ENCODE results near the gene ABHD15. TPM values are rescaled to one million over a fixed set of nuclear protein-coding genes. Genes with fewer than 3 reads are reported as not detected.

Gene ABHD15
- total and polyA plus RNA-seq, 2 donors (not counting 3 experiments of a cell fraction or from before 2014, with no cell fraction given): 3.8 to 5.6 TPM

GRCh38 chr17:29524692-29525091 lies 42.1 kb downstream of the ABHD15 start:
- BruUV-seq (replicated peaks): no TSS peak
- no peak for FAIRE-seq
- Histone ChIP-seq H3K4me3 (replicated peaks in 1 of 3; ENCODE audit: insufficient read depth in 1 of 3, low read depth in 1 of 3, low read length in 3 of 3) (no peak overlapping the region), H3K36me3 (ENCODE audit: control insufficient read depth in 2 of 2, extremely low read depth in 1 of 2, insufficient read depth in 2 of 2, low read length in 2 of 2) (peaks cover 3 to 9% of the 10 kb centered on the region in 2 experiments), H3K9me3 (replicated peaks; ENCODE audit: control insufficient read depth, insufficient read depth, low read length) (no peaks in the 10 kb centered on the region), H3K4me1 (ENCODE audit: control insufficient read depth, extremely low read depth, insufficient read depth, low read length) (no peaks in the 10 kb centered on the region), H3K9me1 (replicated peaks; ENCODE audit: control insufficient read depth, extremely low read depth, insufficient read depth, low read length) (no peaks in the 10 kb centered on the region), H3K79me2 (ENCODE audit: control insufficient read depth, insufficient read depth, low read length) (no peaks in the 10 kb centered on the region), H3K27me3 (ENCODE audit: control insufficient read depth in 2 of 2, insufficient read depth in 2 of 2, low read length in 2 of 2) (no peaks in the 10 kb centered on the region), H3K9ac (replicated peaks; ENCODE audit: extremely low read depth, insufficient read depth, low read length) (no peak overlapping the region), H4K20me1 (replicated peaks; ENCODE audit: control insufficient read depth, extremely low read depth, insufficient read depth, low read length) (no peaks in the 10 kb centered on the region), H3K4me2 (ENCODE audit: insufficient read depth, low read length) (no peak overlapping the region), H3K27ac (ENCODE audit: insufficient read depth, low read depth, low read length) (no peak overlapping the region), H2AFZ (ENCODE audit: low read depth, low read length) (no peak overlapping the region)
- dilution Hi-C loops (cut with MboI; ENCODE audit: extremely low pct_ligation_motif_present, low sequenced_read_pairs) (no loop called here), intact Hi-C loops (cut with micrococcal nuclease) (no loop called here)
- no peak for DNase-seq (ENCODE audit: low read depth, low spot score)
- TF ChIP-seq, protein P1, sequence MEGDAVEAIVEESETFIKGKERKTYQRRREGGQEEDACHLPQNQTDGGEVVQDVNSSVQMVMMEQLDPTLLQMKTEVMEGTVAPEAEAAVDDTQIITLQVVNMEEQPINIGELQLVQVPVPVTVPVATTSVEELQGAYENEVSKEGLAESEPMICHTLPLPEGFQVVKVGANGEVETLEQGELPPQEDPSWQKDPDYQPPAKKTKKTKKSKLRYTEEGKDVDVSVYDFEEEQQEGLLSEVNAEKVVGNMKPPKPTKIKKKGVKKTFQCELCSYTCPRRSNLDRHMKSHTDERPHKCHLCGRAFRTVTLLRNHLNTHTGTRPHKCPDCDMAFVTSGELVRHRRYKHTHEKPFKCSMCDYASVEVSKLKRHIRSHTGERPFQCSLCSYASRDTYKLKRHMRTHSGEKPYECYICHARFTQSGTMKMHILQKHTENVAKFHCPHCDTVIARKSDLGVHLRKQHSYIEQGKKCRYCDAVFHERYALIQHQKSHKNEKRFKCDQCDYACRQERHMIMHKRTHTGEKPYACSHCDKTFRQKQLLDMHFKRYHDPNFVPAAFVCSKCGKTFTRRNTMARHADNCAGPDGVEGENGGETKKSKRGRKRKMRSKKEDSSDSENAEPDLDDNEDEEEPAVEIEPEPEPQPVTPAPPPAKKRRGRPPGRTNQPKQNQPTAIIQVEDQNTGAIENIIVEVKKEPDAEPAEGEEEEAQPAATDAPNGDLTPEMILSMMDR (IDR thresholded peaks at IDR 0.05; ENCODE audit: extremely low read depth in 1 of 2, insufficient read depth in 1 of 2, low read depth in 1 of 2, low read length in 2 of 2): no peak
- TF ChIP-seq JUN (IDR thresholded peaks at IDR 0.05; ENCODE audit: borderline replicate concordance, insufficient read depth, insufficient read length, low read depth) (no peak), MAX (IDR thresholded peaks at IDR 0.05; ENCODE audit: insufficient read depth, insufficient read length) (no peak), FOS (IDR thresholded peaks at IDR 0.05; ENCODE audit: borderline replicate concordance, insufficient read depth, low read length) (no peak), POLR2AphosphoS5 (IDR thresholded peaks at IDR 0.05; ENCODE audit: insufficient read depth, low read depth, low read length) (no peak), GATA2 (IDR thresholded peaks at IDR 0.05; ENCODE audit: insufficient read depth, insufficient read length, low read depth, low read length) (no peak), MYC (IDR thresholded peaks at IDR 0.05; ENCODE audit: low read depth, low read length) (no peak), EZH2 (IDR thresholded peaks at IDR 0.05; ENCODE audit: borderline replicate concordance, low read depth, low read length, severe bottlenecking) (no peak), POLR2A (IDR thresholded peaks at IDR 0.05; ENCODE audit: low read depth, low read length) (no peak)
- ChIA-PET POLR2A (no interaction called here), CTCF (interaction anchor here (2.3 to 4.5 kb wide), 3 partner anchors 9 to 154 kb away, joined by 7 to 20 read pairs (median 12); no protein-coding TSS in a partner anchor)

Measured in endothelial cell of umbilical vein (primary cell).